GM19239 (cell line): ENCODE results near the gene NDUFC2.
"Not testable (repeated sequence)": the region's sequence is repeated elsewhere in the genome, so short reads cannot be mapped to it uniquely, and the experiment has no call there.

ENCODE experiments used
- DNase-seq: peaks from one replicate; pipeline ENCODE4 v3.0.0; 2011; ENCODE audit warnings: low spot score; ENCODE audit not compliant: insufficient read length
- FAIRE-seq: peaks from 2 replicates; lab custom pipeline; 2011; peaks lifted over from hg19 to GRCh38; lab: Jason Lieb, UNC

Gene NDUFC2

DNA sequence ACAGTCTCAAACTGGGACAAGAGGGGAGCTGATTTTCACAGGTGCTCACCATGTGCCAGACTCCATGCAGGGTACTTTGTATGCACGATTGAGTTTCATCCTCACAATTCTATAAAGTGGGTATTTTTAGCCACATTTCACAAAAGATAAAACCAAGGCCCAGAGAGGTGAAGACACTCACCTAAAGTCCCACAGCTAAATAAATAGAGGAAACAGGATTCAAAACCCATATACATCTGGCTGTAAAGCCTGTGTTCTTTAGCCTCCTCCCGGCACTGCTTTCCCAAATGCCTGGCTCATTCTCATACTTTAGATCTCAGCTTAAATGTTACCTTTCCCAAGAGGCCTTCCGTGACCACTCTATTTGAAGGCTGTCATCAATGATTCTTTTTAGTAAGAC lies 43.3 kb downstream of the NDUFC2 start:
- FAIRE-seq (no peak), DNase-seq (no peak)

DNA sequence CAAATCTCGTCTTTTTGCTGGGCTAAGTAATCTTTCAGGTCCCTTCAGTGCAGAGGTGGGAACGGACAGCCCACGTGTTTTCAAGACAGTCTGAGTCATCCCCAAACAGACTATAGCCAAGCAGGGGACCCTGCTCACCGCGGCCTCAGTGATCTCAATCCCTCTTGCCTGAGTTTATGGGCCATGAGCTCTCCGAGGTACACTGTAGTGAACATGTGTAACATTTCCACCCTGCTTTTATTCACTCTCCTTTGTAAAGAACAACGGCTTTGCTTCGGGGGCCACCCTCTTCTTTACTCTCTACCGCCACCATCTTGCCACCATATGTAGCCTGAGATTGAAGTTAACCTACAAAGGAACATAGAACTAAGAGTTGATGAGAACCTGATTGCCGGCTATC lies 45.0 kb downstream of the NDUFC2 start:
- FAIRE-seq (no peak), DNase-seq (no peak)

DNA sequence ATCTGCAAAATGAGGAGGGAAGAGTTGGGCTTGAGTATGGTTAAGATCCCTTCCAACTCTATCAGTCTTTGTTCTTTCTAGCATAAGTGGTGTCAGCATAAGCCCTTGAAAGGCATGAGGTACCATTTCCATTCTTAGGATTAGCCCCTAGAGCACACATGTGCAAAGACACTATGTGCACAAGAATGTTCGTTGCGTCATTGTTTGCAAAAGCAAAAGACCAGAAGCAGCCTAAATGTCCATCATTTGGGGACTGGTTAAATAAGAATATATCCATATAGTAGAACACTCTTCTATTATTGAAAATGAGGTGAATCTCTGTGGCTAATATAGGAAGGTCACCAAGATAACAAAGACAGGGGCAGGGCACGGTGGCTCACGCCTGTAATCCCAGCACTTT lies 46.6 kb downstream of the NDUFC2 start:
- DNase-seq = no peak
- FAIRE-seq = no peak

GRCh38 chr11:78032090-78032489 lies 47.6 kb downstream of the NDUFC2 start:
- FAIRE-seq (no peak), DNase-seq (no peak)

DNA sequence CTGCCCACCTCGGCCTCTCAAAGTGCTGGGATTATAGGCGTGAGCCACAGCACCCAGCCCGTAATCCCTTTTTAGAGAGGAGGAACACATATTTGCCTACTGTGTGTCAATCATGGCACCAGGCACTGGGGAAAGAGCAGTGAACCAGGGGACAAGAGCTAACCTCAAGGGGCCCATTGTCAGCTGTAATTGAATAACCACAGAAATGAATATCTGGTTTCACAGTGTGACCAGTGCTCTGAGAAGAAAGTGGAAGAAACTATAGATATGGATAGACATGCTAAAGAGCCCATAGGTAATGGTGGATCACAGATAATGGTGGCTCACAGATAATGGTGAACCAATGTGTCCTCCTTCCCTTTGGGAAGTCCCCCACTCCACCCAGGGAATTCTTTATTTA lies 48.0 kb downstream of the NDUFC2 start:
- FAIRE-seq (no peak), DNase-seq (no peak)

GRCh38 chr11:78030429-78031325 lies 49.0 kb downstream of the NDUFC2 start:
- FAIRE-seq = no peak
- DNase-seq = no peak

DNA sequence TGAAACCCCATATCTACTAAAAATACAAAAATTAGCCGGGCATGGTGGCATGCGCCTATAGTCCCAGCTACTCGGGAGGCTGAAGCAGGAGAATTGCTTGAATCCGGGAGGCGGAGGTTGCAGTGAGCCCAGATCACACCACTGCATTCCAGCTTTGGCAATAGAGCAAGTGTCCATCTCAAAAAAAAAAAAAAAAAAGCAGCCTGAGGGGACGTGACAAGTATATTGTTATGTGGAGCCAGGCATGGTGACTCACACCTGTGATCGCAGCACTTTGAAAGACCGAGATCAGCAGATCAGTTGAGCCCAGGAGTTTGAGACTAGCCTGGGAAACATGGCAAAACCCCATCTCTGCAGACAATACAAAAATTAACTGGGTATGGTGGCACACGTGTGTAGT lies 51.2 kb downstream of the NDUFC2 start:
- DNase-seq, FAIRE-seq: not testable (repeated sequence)

- no peak for FAIRE-seq
- no peak for DNase-seq
Observed at GRCh38 chr11:78027759-78028158, 51.9 kb downstream of the NDUFC2 start.

GRCh38 chr11:78025378-78025777 lies 54.3 kb downstream of the NDUFC2 start:
- DNase-seq (no peak), FAIRE-seq (no peak)

- FAIRE-seq (no peak), DNase-seq (no peak)
Observed at GRCh38 chr11:78023426-78023825, 56.2 kb downstream of the NDUFC2 start.

DNA sequence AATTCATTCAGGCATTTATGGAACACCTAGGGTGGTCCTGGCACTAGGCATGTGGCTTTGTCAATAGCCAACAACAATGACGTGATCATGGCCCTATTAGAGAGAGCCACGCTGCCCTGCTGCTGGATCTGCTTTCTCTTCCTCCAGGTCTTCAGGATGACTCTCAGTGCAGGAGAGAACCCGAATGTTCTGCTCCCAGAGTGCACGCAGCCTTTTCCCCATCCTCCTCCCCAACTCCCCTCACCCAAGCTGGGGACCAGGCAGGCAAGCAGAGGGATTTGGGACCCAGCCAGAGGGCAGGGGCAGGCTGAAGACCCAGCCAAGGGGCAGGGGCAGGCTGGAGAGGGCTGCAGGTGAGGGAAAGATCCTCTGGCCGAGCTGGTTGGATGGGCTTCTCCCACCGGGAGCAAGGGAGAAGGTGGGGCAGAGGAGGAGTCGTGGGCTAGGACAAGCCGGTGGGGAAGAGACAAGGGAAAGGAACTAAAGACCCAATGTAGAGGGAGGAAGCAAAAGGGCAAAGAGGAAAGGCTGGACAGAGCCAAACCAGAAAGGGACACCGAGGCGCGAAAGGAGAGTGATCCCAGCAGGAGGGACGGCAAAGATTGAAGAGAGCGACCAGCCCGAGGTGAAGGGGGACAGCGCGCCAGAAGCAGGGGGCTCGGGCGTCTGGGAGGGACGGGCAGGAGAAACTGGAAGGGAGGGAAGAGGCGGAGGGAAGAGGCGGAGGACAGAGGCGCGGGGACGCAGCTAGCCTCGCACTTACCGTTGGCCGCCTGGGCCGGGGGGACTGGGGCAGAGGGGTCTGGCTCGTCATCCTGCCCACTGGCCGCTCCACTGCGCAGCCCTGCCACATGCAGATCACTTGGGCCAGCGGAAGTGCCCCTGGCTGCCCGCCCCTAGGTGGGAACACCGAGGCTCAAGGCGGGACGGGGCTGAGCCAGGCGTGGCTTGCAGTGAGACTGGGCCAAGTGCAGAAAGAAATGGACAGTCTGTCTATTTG lies 57.0 kb downstream of the NDUFC2 start, which contains the start of gene KCTD14:
Gene KCTD14, minus strand, starts transcription at position 880 of the 1,000 bp plus-strand sequence. Its CDS starts 27 bp downstream, at position 853.
- FAIRE-seq (no peak), DNase-seq (no peak)

DNA sequence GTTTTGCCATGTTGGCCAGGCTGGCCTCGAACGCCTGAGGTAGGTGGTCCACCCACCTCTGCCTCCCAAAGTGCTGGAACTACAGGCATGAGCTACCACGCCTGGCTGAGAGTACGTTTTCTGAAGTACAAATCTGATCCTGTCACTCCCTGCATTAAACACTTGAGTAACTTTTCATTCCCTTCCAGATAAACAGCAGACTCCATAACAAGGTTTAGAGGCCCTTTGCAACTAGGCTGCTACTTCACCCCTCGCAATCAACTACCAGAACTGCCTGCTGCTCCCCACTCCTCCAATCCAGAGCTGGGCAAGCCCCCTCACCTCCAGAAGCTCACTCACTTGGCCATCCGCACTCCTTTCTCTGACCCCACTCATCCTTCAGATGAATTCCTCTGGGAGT lies 58.1 kb downstream of the NDUFC2 start:
- FAIRE-seq (no peak), DNase-seq (no peak)

DNA sequence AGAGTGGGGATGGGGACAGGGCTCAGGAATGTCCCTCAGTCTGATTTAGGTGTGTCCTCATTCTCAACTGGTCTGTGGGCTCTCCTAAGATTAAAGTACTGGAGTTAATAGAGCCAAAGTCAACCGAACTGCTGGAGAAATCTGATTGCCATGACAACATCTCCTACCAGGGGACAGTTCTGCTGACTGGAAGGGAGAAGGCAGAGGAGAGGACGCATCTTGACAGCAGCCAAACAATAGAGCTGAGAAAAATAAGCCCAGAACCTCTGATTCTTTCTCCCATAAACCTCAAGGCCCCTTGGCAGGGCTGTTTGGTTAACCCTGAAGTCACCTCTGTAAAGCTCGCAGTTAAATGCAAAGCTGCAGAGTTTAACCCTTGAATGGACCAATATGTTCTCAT lies 59.4 kb downstream of the NDUFC2 start:
- DNase-seq (no peak), FAIRE-seq (no peak)

GRCh38 chr11:78019808-78020207 lies 59.9 kb downstream of the NDUFC2 start:
- DNase-seq (no peak), FAIRE-seq (no peak)
